Activated T-cell treated with anti-CD3 and anti-CD28 coated beads, Interleukin-2, amount 50 U/mL, for 72 hours (primary cell): ENCODE data around the gene HEATR9. TPM values are rescaled to one million over a fixed set of nuclear protein-coding genes. Genes with fewer than 3 reads are reported as not detected.

Experiments used
- ATAC-seq, 2 donors: fragments of 150-1000 bp; cut with Tn5 transposase; replicated peaks in 1 of 2; 2 replicates each; pipeline ENCODE4 v1.10.0; 2021; ENCODE audit warnings: moderate library complexity in 2 of 2, mild to moderate bottlenecking in 1 of 2
- DNase-seq, 2 donors: peaks; one replicate each; pipeline ENCODE4 v3.0.0; 2021 to 2022; ENCODE audit warnings: mixed read lengths in 1 of 2
- H3K27ac Mint-ChIP-seq: one replicate; pipeline ENCODE4 v1.8.0; 2022; ENCODE audit warnings: mild to moderate bottlenecking, moderate library complexity, mixed read lengths
- H3K27me3 Mint-ChIP-seq: one replicate; pipeline ENCODE4 v1.8.0; 2022; ENCODE audit warnings: low read depth, mixed read lengths
- H3K36me3 Mint-ChIP-seq, 2 donors: one replicate each; pipeline ENCODE4 v1.8.0; 2022; ENCODE audit warnings: mixed read lengths in 2 of 2, mild to moderate bottlenecking in 1 of 2; ENCODE audit not compliant: insufficient read depth in 2 of 2
- H3K4me1 Mint-ChIP-seq: one replicate; pipeline ENCODE4 v1.8.0; 2022; ENCODE audit warnings: low read depth, mixed read lengths
- H3K4me3 Mint-ChIP-seq, 2 donors: one replicate each; pipeline ENCODE4 v1.8.0; 2022; ENCODE audit warnings: mild to moderate bottlenecking in 2 of 2, mixed read lengths in 2 of 2, moderate library complexity in 2 of 2
- H3K9me3 Mint-ChIP-seq, 2 donors: one replicate each; pipeline ENCODE4 v1.8.0; 2022; ENCODE audit warnings: mixed read lengths in 2 of 2
- total RNA-seq, 2 donors: library from RNA; stranded (reverse); gene quantifications; one replicate each; pipeline ENCODE4 v1.2.3, GENCODE V29; 2022

HEATR9 gene
- total RNA-seq, 2 donors from 2014 or later, result 0.46 to 1.8 TPM

GRCh38 chr17:35866341-35866950 is 2.2 kb downstream of the HEATR9 start:
- Mint-ChIP-seq H3K36me3 (no peaks in the 10 kb centered on the region), H3K4me3 (no peak overlapping the region), H3K27me3 (no peaks in the 10 kb centered on the region), H3K27ac (no peak overlapping the region), H3K9me3 (no peaks in the 10 kb centered on the region), H3K4me1 (peaks cover 20% of the 10 kb centered on the region)
- DNase-seq (no peak), ATAC-seq (no peak)

- no peak for DNase-seq
- Mint-ChIP-seq H3K9me3 (no peaks in the 10 kb centered on the region), H3K4me3 (no peak overlapping the region), H3K4me1 (peaks cover 16% of the 10 kb centered on the region), H3K36me3 (peaks cover 0 to 2% of the 10 kb centered on the region in 2 donors), H3K27ac (no peak overlapping the region), H3K27me3 (no peaks in the 10 kb centered on the region)
- ATAC-seq, result peak; percentile 56 to 70
These were observed 3.0 kb downstream of the HEATR9 start for GRCh38 chr17:35865412-35866340.

GRCh38 chr17:35864853-35865252 is 3.8 kb downstream of the HEATR9 start:
- H3K9me3 Mint-ChIP-seq, result no peaks in the 10 kb centered on the region
- no peaks in the 10 kb centered on the region for H3K27me3 Mint-ChIP-seq
- DNase-seq (no peak), ATAC-seq (no peak)
- H3K4me3 Mint-ChIP-seq, result no peak overlapping the region
- peaks cover 0 to 2% of the 10 kb centered on the region in 2 donors for H3K36me3 Mint-ChIP-seq
- peaks cover 16% of the 10 kb centered on the region for H3K4me1 Mint-ChIP-seq
- no peak overlapping the region for H3K27ac Mint-ChIP-seq

- H3K27me3 Mint-ChIP-seq, result no peaks in the 10 kb centered on the region
- peak in 1 of 2 donors; percentile 20 for DNase-seq
- no peaks in the 10 kb centered on the region for H3K9me3 Mint-ChIP-seq
- H3K4me1 Mint-ChIP-seq, result peaks cover 13% of the 10 kb centered on the region
- peak; percentile 68 to 85 for ATAC-seq
- H3K27ac Mint-ChIP-seq, result peak overlapping the region; percentile 24
- H3K36me3 Mint-ChIP-seq, result peaks cover 0 to 2% of the 10 kb centered on the region in 2 donors
- H3K4me3 Mint-ChIP-seq, result no peak overlapping the region
These were observed 12.1 kb downstream of the HEATR9 start for GRCh38 chr17:35856603-35857002.

- Mint-ChIP-seq H3K27me3 (no peaks in the 10 kb centered on the region), H3K4me3 (no peak overlapping the region), H3K36me3 (peaks cover 3 to 6% of the 10 kb centered on the region in 2 donors), H3K27ac (no peak overlapping the region), H3K4me1 (peaks cover 13% of the 10 kb centered on the region), H3K9me3 (no peaks in the 10 kb centered on the region)
- DNase-seq, result no peak
- ATAC-seq, result no peak
These were observed 12.7 kb downstream of the HEATR9 start for GRCh38 chr17:35855965-35856364.

GRCh38 chr17:35849469-35850348 is 19.0 kb downstream of the HEATR9 start:
- ATAC-seq (peak; percentile 79 to 86), DNase-seq (peak; percentile 59 to 67)
- H3K4me3 Mint-ChIP-seq, result peak overlapping the region in 1 of 2 donors; percentile 34
- H3K27me3 Mint-ChIP-seq, result no peaks in the 10 kb centered on the region
- peak overlapping the region; percentile 96 for H3K27ac Mint-ChIP-seq
- H3K4me1 Mint-ChIP-seq, result peaks cover 5% of the 10 kb centered on the region
- no peaks in the 10 kb centered on the region for H3K9me3 Mint-ChIP-seq
- peaks cover 4 to 20% of the 10 kb centered on the region in 2 donors for H3K36me3 Mint-ChIP-seq

GRCh38 chr17:35847633-35848373 is 20.9 kb downstream of the HEATR9 start:
- Mint-ChIP-seq H3K9me3 (no peaks in the 10 kb centered on the region), H3K4me1 (peaks cover 5% of the 10 kb centered on the region), H3K27me3 (no peaks in the 10 kb centered on the region), H3K4me3 (no peak overlapping the region), H3K36me3 (peaks cover 11 to 31% of the 10 kb centered on the region in 2 donors), H3K27ac (peak overlapping the region; percentile 11)
- ATAC-seq, result no peak
- DNase-seq, result no peak

- H3K4me3 Mint-ChIP-seq, result no peak overlapping the region
- ATAC-seq, result no peak
- peaks cover 5% of the 10 kb centered on the region for H3K4me1 Mint-ChIP-seq
- no peaks in the 10 kb centered on the region for H3K9me3 Mint-ChIP-seq
- no peaks in the 10 kb centered on the region for H3K27me3 Mint-ChIP-seq
- no peak overlapping the region for H3K27ac Mint-ChIP-seq
- H3K36me3 Mint-ChIP-seq, result peaks cover 14 to 38% of the 10 kb centered on the region in 2 donors
- DNase-seq, result no peak
These were observed 21.7 kb downstream of the HEATR9 start for GRCh38 chr17:35847006-35847405.

GRCh38 chr17:35846055-35846809 is 22.5 kb downstream of the HEATR9 start:
- H3K27ac Mint-ChIP-seq, result peak overlapping the region; percentile 29
- peaks cover 13 to 37% of the 10 kb centered on the region in 2 donors for H3K36me3 Mint-ChIP-seq
- H3K27me3 Mint-ChIP-seq, result no peaks in the 10 kb centered on the region
- ATAC-seq (no peak), DNase-seq (no peak)
- H3K9me3 Mint-ChIP-seq, result no peaks in the 10 kb centered on the region
- H3K4me3 Mint-ChIP-seq, result no peak overlapping the region
- peaks cover 5% of the 10 kb centered on the region for H3K4me1 Mint-ChIP-seq

GRCh38 chr17:35844547-35844946 is 24.1 kb downstream of the HEATR9 start:
- Mint-ChIP-seq H3K4me1 (peaks cover 2% of the 10 kb centered on the region), H3K36me3 (peaks cover 15 to 44% of the 10 kb centered on the region in 2 donors), H3K27me3 (no peaks in the 10 kb centered on the region), H3K27ac (no peak overlapping the region), H3K9me3 (no peaks in the 10 kb centered on the region), H3K4me3 (no peak overlapping the region)
- DNase-seq (no peak), ATAC-seq (no peak)

- no peaks in the 10 kb centered on the region for H3K9me3 Mint-ChIP-seq
These were observed 25.0 kb downstream of the HEATR9 start for GRCh38 chr17:35843698-35844097.

GRCh38 chr17:35842239-35842638 is 26.5 kb downstream of the HEATR9 start:
- Mint-ChIP-seq H3K4me3 (no peak overlapping the region), H3K4me1 (no peaks in the 10 kb centered on the region), H3K9me3 (no peaks in the 10 kb centered on the region), H3K27ac (peak overlapping the region; percentile 32), H3K27me3 (no peaks in the 10 kb centered on the region), H3K36me3 (peaks cover 15 to 41% of the 10 kb centered on the region in 2 donors)
- no peak for ATAC-seq
- DNase-seq, result no peak

More at GRCh38 chr17:35843698-35844097, 25.0 kb downstream of the HEATR9 start:
- no peaks in the 10 kb centered on the region for H3K27me3 Mint-ChIP-seq
- H3K36me3 Mint-ChIP-seq, result peaks cover 15 to 44% of the 10 kb centered on the region in 2 donors
- peak overlapping the region; percentile 24 for H3K27ac Mint-ChIP-seq
- ATAC-seq (no peak), DNase-seq (no peak)
- no peaks in the 10 kb centered on the region for H3K4me1 Mint-ChIP-seq
- H3K4me3 Mint-ChIP-seq, result no peak overlapping the region
